ENCODE data around the gene CASP10. TPM values are rescaled to one million over a fixed set of nuclear protein-coding genes. Genes with fewer than 3 reads are reported as not detected.

The CASP10 gene
- 10 to 100 TPM; 24.3 to 74.4 TPM for total RNA-seq
- 1 to 10 TPM; 8.9 to 9.1 TPM for polyA plus RNA-seq
- long read RNA-seq, donor 1, full-length matches to known transcripts = 2 of 2 reads
- long read RNA-seq, donor 1, partial matches to known transcripts = 0 of 2 reads
- long read RNA-seq, donor 1, other reads (novel, unspliced or antisense) = 0 of 2 reads
- long read RNA-seq, donor 2, full-length matches to known transcripts = 2 of 2 reads
- long read RNA-seq, donor 2, partial matches to known transcripts = 0 of 2 reads
- long read RNA-seq, donor 2, other reads (novel, unspliced or antisense) = 0 of 2 reads
- long read RNA-seq, donor 3, full-length matches to known transcripts = 2 of 2 reads
- long read RNA-seq, donor 3, partial matches to known transcripts = 0 of 2 reads
- long read RNA-seq, donor 3, other reads (novel, unspliced or antisense) = 0 of 2 reads
- long read RNA-seq, donor 4, full-length matches to known transcripts = 2 of 2 reads
- long read RNA-seq, donor 4, partial matches to known transcripts = 0 of 2 reads
- long read RNA-seq, donor 4, other reads (novel, unspliced or antisense) = 0 of 2 reads
- long read RNA-seq, donor 5, partial matches to known transcripts = 0 of 2 reads
- long read RNA-seq, donor 5, other reads (novel, unspliced or antisense) = 0 of 2 reads

GRCh38 chr2:201182650-201183364 is at the start of gene CASP10:
CASP10 (plus strand) TSS chr2:201183141; CDS start chr2:201185778, 2,637 bp downstream.
- Histone ChIP-seq H3K4me3 (peak within 1 kb of the TSS; percentile 24), H3K9ac (ENCODE audit: insufficient read depth in 1 of 2, low read length in 2 of 2) (peak within 1 kb of the TSS in 1 of 2 donors; percentile 95), H3K4me1 (ENCODE audit: control insufficient read depth in 5 of 5, insufficient read depth in 5 of 5, low read length in 5 of 5) (peaks cover 0 to 2% (median 0%) of the 10 kb centered on the region in 5 donors), H3K9me3 (ENCODE audit: control insufficient read depth in 4 of 4, insufficient read depth in 3 of 4, low read length in 3 of 4) (no peaks in the 10 kb centered on the region), H3K36me3 (ENCODE audit: control insufficient read depth in 4 of 4, insufficient read depth in 4 of 4, low read length in 4 of 4) (peaks cover 0 to 3% (median 0%) of the 10 kb centered on the region in 4 donors), H3K27ac (ENCODE audit: low read depth in 1 of 2, low read length in 1 of 2) (peak within 1 kb of the TSS; percentile 49 to 68), H3K27me3 (ENCODE audit: control insufficient read depth in 3 of 3, insufficient read depth in 3 of 3, low read length in 2 of 3) (no peaks in the 10 kb centered on the region)
- 16 to 20% methylated on average over 11 of the region's 11 CpGs for WGBS, 2 donors
- ATAC-seq (ENCODE audit: insufficient read depth, low FRiP score) = peak; percentile 69
- peak; percentile 65 for TF ChIP-seq CTCF (IDR thresholded peaks at IDR 0.05; ENCODE audit: control extremely low read depth, extremely low read depth)
- DNase-seq = peak in 2 of 3 donors; percentile 74 to 79

- Histone ChIP-seq H3K4me1 (ENCODE audit: control insufficient read depth in 5 of 5, insufficient read depth in 5 of 5, low read length in 5 of 5) (peaks cover 0 to 20% (median 7%) of the 10 kb centered on the region in 5 donors), H3K9me3 (ENCODE audit: control insufficient read depth in 4 of 4, insufficient read depth in 3 of 4, low read length in 3 of 4) (no peaks in the 10 kb centered on the region), H3K9ac (ENCODE audit: insufficient read depth in 1 of 2, low read length in 2 of 2) (no peak overlapping the region), H3K36me3 (ENCODE audit: control insufficient read depth in 4 of 4, insufficient read depth in 4 of 4, low read length in 4 of 4) (peaks cover 28 to 43% (median 35%) of the 10 kb centered on the region in 4 donors), H3K27ac (ENCODE audit: low read depth in 1 of 2, low read length in 1 of 2) (peak overlapping the region; percentile 62 to 78), H3K4me3 (no peak overlapping the region), H3K27me3 (ENCODE audit: control insufficient read depth in 3 of 3, insufficient read depth in 3 of 3, low read length in 2 of 3) (no peaks in the 10 kb centered on the region)
- no peak for TF ChIP-seq CTCF (IDR thresholded peaks at IDR 0.05; ENCODE audit: control extremely low read depth, extremely low read depth)
- 63 to 77% methylated on average over 4 of the region's 4 CpGs for WGBS, 2 donors
- no peak for DNase-seq
- no peak for ATAC-seq (ENCODE audit: insufficient read depth, low FRiP score)
Measured at GRCh38 chr2:201135386-201135785, 47.6 kb upstream of the CASP10 start.

- peaks cover 0 to 19% (median 7%) of the 10 kb centered on the region in 5 donors for H3K4me1 ChIP-seq (ENCODE audit: control insufficient read depth in 5 of 5, insufficient read depth in 5 of 5, low read length in 5 of 5)
- H3K36me3 ChIP-seq (ENCODE audit: control insufficient read depth in 4 of 4, insufficient read depth in 4 of 4, low read length in 4 of 4) = peaks cover 32 to 44% (median 34%) of the 10 kb centered on the region in 4 donors
Measured at GRCh38 chr2:201136889-201137321, 46.0 kb upstream of the CASP10 start.

More at GRCh38 chr2:201136889-201137321, 46.0 kb upstream of the CASP10 start:
- peak overlapping the region; percentile 37 to 78 for H3K27ac ChIP-seq (ENCODE audit: low read depth in 1 of 2, low read length in 1 of 2)
- DNase-seq = no peak
- ATAC-seq (ENCODE audit: insufficient read depth, low FRiP score) = no peak
- WGBS, 2 donors = 69 to 80% methylated on average over 3 of the region's 3 CpGs
- TF ChIP-seq CTCF (IDR thresholded peaks at IDR 0.05; ENCODE audit: control extremely low read depth, extremely low read depth) = no peak
- H3K9me3 ChIP-seq (ENCODE audit: control insufficient read depth in 4 of 4, insufficient read depth in 3 of 4, low read length in 3 of 4) = no peaks in the 10 kb centered on the region
- no peaks in the 10 kb centered on the region for H3K27me3 ChIP-seq (ENCODE audit: control insufficient read depth in 3 of 3, insufficient read depth in 3 of 3, low read length in 2 of 3)
- no peak overlapping the region for H3K9ac ChIP-seq (ENCODE audit: insufficient read depth in 1 of 2, low read length in 2 of 2)
- H3K4me3 ChIP-seq = no peak overlapping the region
